OCI-LY1 (cell line): Measurements from ENCODE around the gene NAA10.

Experiments used
- EZH2 ChIP-seq: fragments of 200-600 bp; sonication (generic), shearing (Covaris generic); IDR thresholded peaks from 2 replicates; pipeline ENCODE4 v1.8.0; 2017; ENCODE audit warnings: borderline replicate concordance, mixed run types, mild to moderate bottlenecking, antibody characterized with exemption, low read length, moderate library complexity, mixed read lengths
- TF ChIP-seq, protein P1 (sequence below): fragments of 200-600 bp; sonication (generic), shearing (Covaris generic); IDR thresholded peaks from 2 replicates; pipeline ENCODE4 v1.5.1; 2017; ENCODE audit warnings: mild to moderate bottlenecking, antibody characterized with exemption, low read length, moderate library complexity, mixed read lengths

- TF ChIP-seq, protein P1, sequence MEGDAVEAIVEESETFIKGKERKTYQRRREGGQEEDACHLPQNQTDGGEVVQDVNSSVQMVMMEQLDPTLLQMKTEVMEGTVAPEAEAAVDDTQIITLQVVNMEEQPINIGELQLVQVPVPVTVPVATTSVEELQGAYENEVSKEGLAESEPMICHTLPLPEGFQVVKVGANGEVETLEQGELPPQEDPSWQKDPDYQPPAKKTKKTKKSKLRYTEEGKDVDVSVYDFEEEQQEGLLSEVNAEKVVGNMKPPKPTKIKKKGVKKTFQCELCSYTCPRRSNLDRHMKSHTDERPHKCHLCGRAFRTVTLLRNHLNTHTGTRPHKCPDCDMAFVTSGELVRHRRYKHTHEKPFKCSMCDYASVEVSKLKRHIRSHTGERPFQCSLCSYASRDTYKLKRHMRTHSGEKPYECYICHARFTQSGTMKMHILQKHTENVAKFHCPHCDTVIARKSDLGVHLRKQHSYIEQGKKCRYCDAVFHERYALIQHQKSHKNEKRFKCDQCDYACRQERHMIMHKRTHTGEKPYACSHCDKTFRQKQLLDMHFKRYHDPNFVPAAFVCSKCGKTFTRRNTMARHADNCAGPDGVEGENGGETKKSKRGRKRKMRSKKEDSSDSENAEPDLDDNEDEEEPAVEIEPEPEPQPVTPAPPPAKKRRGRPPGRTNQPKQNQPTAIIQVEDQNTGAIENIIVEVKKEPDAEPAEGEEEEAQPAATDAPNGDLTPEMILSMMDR = no peak
- no peak for TF ChIP-seq EZH2
These were observed 9.4 kb upstream of the NAA10 start, which contains the start of gene RENBP for GRCh38 chrX:153944140-153944799.
